Activated CD8-positive, alpha-beta memory T cell treated with anti-CD3 and anti-CD28 coated beads for 1 hour (primary cell): ENCODE measurements around the gene LIMK1.

Source experiments
- DNase-seq, 2 donors: peaks; one replicate each; pipeline ENCODE4 v3.0.0-alpha.2; 2020; ENCODE audit warnings: low read depth in 1 of 2; ENCODE audit errors: extremely low read depth in 1 of 2

LIMK1 gene

GRCh38 chr7:74082770-74083116 is 861 bp upstream of the LIMK1 start:
- no peak for DNase-seq

GRCh38 chr7:74083928-74084721 is 521 bp downstream of the LIMK1 start:
- no peak for DNase-seq

GRCh38 chr7:74084722-74085578 is 1.3 kb downstream of the LIMK1 start:
- DNase-seq: no peak

- no peak for DNase-seq
Observed at GRCh38 chr7:74087791-74088453, 4.3 kb downstream of the LIMK1 start.

- DNase-seq: no peak
Observed at GRCh38 chr7:74092321-74092963, 8.8 kb downstream of the LIMK1 start.

GRCh38 chr7:74092964-74093471 is 9.4 kb downstream of the LIMK1 start:
- DNase-seq: no peak

- DNase-seq: no peak
Observed at GRCh38 chr7:74093671-74094223, 10.1 kb downstream of the LIMK1 start.

- peak; percentile 39 to 56 for DNase-seq
Observed at GRCh38 chr7:74094224-74095101, 10.9 kb downstream of the LIMK1 start.

- no peak for DNase-seq
Observed at GRCh38 chr7:74095135-74095534, 11.5 kb downstream of the LIMK1 start.

- no peak for DNase-seq
Observed at GRCh38 chr7:74097937-74098614, 14.5 kb downstream of the LIMK1 start.

- no peak for DNase-seq
Observed at GRCh38 chr7:74099031-74099430, 15.4 kb downstream of the LIMK1 start.

- no peak for DNase-seq
Observed at GRCh38 chr7:74101061-74101681, 17.6 kb downstream of the LIMK1 start.

- no peak for DNase-seq
Observed at GRCh38 chr7:74103219-74103772, 19.7 kb downstream of the LIMK1 start.

- DNase-seq: no peak
Observed at GRCh38 chr7:74104702-74105101, 21.1 kb downstream of the LIMK1 start.

- no peak for DNase-seq
Observed at GRCh38 chr7:74105992-74106391, 22.4 kb downstream of the LIMK1 start.

GRCh38 chr7:74106846-74107245 is 23.2 kb downstream of the LIMK1 start:
- no peak for DNase-seq

GRCh38 chr7:74115326-74115725 is 31.7 kb downstream of the LIMK1 start:
- no peak for DNase-seq

GRCh38 chr7:74116356-74116755 is 32.8 kb downstream of the LIMK1 start:
- no peak for DNase-seq
